Uterus (tissue), 2 donors: ENCODE measurements around the gene ZNF337.

Experiments
- CTCF ChIP-seq, 4 experiments: fragments of 200-600 bp in 2 of 4; fragments of 450-650 bp in 2 of 4; sonication (generic) in 2 of 4; IDR thresholded peaks; one replicate each; pipeline ENCODE4 v1.5.1; 2016 to 2019; ENCODE audit warnings: antibody characterized with exemption in 4 of 4, mild to moderate bottlenecking in 2 of 4, moderate library complexity in 1 of 4
- POLR2A ChIP-seq, 2 donors: fragments of 450-650 bp; IDR thresholded peaks; one replicate each; pipeline ENCODE4 v1.6.1; 2016; ENCODE audit warnings: antibody characterized with exemption in 2 of 2, mild to moderate bottlenecking in 1 of 2, moderate library complexity in 1 of 2

- TF ChIP-seq CTCF (IDR thresholded peaks at IDR 0.05) (no peak), POLR2A (IDR thresholded peaks at IDR 0.05) (no peak)
These were observed 10.1 kb upstream of the ZNF337 start for GRCh38 chr20:25706793-25707192.
